Skin epidermis (tissue), 12 donors: Measurements from ENCODE around the gene PRM2.

Source experiments
- H3K27ac ChIP-seq, 21 experiments: fragments of 200-600 bp; sonication (generic) in 11 of 21; one replicate each; pipeline ENCODE4 v1.5.0; 2020; ENCODE audit warnings: mild to moderate bottlenecking in 3 of 21, inconsistent platforms in 2 of 21, moderate library complexity in 2 of 21
- H3K4me3 ChIP-seq, 7 experiments: fragments of 200-600 bp; sonication (generic) in 2 of 7; one replicate each; pipeline ENCODE4 v1.5.0; 2020; ENCODE audit warnings: inconsistent platforms in 2 of 7, mild to moderate bottlenecking in 2 of 7, moderate library complexity in 1 of 7

Gene PRM2

DNA sequence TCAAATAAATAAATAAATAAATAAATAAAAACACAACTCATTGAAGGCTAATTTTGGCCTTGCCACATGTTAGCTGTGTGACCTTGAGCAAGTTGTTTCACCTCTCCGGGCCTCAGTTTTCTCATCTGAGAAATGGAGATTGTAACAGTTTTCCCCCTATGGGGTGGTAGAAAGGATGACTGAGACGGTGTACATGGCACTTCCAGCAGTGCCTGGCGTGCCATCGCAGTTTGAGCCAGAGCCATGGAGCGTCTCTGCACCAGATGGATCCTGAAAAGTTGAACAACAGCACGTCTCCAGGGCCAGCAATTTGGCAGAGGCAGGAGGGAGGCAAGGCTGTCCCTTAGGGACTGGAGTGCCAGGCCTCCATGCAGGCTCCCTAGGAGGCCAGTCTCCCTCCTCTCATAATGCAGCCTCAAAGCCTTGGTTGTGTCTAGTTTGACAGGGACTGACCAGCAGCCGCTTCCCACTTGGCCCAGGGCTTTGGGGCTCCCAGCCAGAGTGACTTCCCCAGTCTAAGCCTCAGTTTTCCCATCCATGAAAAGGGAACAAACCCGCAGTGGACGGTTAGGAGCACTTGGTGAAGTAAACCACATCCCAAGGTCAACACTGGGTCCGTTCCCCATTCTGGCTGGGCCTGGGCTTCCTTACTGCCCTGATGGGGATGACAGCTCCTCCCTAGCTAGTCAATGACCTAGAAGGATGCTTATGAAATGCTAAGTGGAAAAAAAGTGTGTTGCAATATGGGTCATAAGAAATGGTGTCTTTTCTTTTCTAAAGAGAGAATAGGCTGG is 39.6 kb downstream of the PRM2 start:
- no peak overlapping the region for H3K4me3 ChIP-seq
- H3K27ac ChIP-seq = no peak overlapping the region

- H3K4me3 ChIP-seq = no peak overlapping the region
Measured at GRCh38 chr16:11235703-11235991, 40.6 kb downstream of the PRM2 start.

GRCh38 chr16:11234884-11235702 is 41.2 kb downstream of the PRM2 start:
- no peak overlapping the region for H3K4me3 ChIP-seq
- H3K27ac ChIP-seq = peak overlapping the region in 2 of 21 experiments; percentile 29 to 91

More at GRCh38 chr16:11235703-11235991, 40.6 kb downstream of the PRM2 start:
- H3K27ac ChIP-seq = no peak overlapping the region

GRCh38 chr16:11233727-11234376 is 42.4 kb downstream of the PRM2 start:
- Histone ChIP-seq H3K27ac (peak overlapping the region in 17 of 21 experiments; percentile 5 to 91 (median 69)), H3K4me3 (no peak overlapping the region)

DNA sequence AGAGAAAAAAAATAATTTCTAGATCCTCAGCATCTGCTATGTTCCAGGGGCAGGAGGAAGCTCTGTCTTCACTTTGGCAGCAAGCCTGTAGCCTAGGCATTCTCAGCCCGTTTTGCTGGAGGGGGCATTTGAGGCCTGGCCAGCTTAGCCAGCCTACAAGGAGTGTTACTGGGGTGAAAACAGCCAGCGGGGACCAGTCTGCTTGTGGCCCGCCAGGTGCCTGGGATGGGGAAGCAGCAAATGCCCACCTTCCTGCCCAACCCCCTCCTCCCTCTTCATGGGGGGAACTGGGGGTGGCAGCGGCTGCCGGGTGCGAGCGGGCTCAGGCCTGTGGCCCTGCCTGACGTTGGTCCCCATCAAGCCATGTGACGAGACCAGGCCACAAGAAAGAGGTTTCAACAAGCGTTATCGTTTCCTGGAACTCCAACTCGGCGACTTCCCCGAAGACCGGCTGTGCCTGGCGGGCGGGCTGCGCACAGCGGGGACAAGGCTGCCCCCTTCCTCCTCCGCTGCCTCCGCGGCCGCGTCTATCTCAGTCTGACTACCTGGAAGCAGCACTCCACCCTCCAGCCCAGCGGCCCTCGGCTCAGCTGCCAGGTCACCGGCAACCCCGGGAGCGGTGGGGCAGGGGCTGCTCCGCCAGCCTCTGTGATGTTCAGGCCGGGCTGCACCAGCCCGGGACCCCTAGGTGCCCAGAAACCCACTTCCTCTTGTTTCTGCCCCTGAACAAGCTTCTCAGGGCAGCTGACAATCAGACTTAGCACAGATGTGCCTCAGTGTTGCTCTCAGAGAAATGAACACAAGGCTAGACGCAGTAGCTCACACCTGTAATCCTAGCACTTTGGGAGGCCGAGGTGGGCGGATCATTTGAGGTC is 43.2 kb downstream of the PRM2 start:
- H3K27ac ChIP-seq = peak overlapping the region in 18 of 21 experiments; percentile 5 to 91 (median 68)
- H3K4me3 ChIP-seq = no peak overlapping the region

GRCh38 chr16:11232302-11232851 is 43.9 kb downstream of the PRM2 start:
- H3K4me3 ChIP-seq = no peak overlapping the region
- H3K27ac ChIP-seq = peak overlapping the region in 15 of 21 experiments; percentile 45 to 91 (median 71)

- H3K4me3 ChIP-seq = no peak overlapping the region
- H3K27ac ChIP-seq = peak overlapping the region in 3 of 21 experiments; percentile 0 to 48 (median 45)
Measured at GRCh38 chr16:11231367-11231970, 44.8 kb downstream of the PRM2 start.

DNA sequence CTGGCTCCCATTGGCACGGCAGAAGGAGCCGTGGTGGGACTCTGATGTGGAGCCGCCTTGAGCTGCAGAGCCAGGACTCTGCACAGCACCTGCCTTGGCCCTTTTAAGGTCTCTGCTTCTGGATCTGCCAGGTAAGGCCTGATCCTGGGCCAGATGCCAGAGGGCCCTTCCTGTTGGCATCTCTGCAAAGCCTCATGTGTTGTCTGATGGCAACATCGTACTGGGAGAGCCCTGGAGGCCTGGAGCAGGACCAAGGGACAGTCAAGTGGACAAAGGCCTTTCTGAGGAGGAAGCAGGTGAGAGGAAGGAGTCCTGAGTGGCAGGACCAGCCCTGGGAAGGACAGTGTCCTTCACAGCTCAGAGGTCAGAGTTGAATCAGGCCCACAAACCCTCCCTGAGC is 46.4 kb downstream of the PRM2 start:
- Histone ChIP-seq H3K4me3 (no peak overlapping the region), H3K27ac (peak overlapping the region in 1 of 21 experiments; percentile 1)

DNA sequence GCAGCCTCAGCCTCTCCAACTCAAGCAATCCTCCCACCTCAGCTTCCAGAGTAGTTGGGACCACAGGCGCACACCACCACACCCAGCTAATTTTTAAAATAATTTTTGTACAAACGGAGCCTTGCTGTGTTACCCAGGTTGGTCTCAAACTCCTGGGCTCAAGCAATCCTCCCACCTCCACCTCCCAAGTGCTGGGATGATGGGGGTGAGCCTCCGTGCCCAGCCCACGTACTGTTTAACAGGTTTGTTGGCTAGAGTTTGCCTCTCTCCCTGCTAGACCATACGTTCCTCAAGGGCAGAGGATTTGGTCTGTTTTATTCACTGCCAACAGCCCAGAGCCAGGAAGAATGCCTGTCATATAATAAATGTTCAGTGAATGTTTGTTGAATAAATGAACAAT is 46.8 kb downstream of the PRM2 start:
- Histone ChIP-seq H3K4me3 (no peak overlapping the region), H3K27ac (no peak overlapping the region)

DNA sequence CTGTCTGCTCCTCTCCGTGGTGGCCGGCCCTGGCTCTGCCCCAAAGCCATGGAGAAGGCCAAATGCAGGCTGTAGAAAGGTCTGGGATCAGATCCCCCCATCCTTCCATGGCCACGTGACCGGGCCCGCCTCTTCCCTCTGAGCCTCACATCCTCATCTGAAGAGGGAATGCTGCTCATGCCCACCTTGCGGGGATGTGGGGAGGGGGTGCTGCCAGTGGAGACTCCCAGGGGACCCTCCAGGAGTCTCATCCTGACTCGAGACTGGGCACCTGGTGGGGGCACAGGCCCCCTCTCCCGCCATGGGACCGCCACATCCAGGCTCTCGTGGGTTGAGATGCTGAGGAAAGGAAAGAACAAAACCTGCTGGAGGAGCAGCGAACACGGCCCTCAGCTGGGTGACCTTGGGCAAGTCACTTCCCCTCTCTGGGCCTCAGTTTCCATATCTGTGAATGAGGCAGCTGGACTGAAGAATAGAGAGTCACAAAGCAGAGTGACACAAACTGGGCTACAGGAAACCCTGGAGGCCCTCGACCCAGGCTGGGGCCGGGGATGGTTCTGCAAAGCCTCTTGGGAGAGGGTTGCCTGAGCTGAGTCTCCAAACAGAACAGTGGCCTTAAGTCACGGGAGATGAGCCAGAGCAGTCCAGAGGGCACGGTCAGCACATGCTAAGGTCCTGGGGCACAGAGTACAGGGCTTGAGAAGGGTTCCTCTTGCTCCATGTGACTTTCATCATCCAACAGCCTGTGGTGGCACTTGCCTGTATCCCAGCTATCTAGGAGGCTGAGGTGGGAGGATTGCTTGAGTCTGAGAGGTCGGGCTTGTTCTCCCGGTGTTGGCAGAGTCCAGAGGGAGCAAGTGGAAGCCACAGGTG is 50.4 kb downstream of the PRM2 start:
- peak overlapping the region in 11 of 21 experiments; percentile 34 to 85 (median 70) for H3K27ac ChIP-seq

More for the DNA sequence above, 50.4 kb downstream of the PRM2 start:
- peak overlapping the region in 1 of 7 experiments; percentile 3 for H3K4me3 ChIP-seq
